IMR-90 (cell line): Measurements from ENCODE around the gene FBN3. TPM values are rescaled to one million over a fixed set of nuclear protein-coding genes. Genes with fewer than 3 reads are reported as not detected.
"Not testable (repeated sequence)": the region's sequence is repeated elsewhere in the genome, so short reads cannot be mapped to it uniquely, and the experiment has no call there.

ENCODE experiments used
- ATAC-seq: fragments of 200-7000 bp; cut with Tn5 transposase; 2 replicates; pipeline ENCODE4 v1.9.1; 2020; ENCODE audit warnings: low read depth, mild to moderate bottlenecking, moderate library complexity
- BruUV-seq: library from RNA; stranded (reverse); fragments of 400-500 nt; replicated peaks from 2 replicates; lab custom pipeline; 2021; lab: Mats Ljungman, UMichigan
- CTCF ChIA-PET: fragments of 300-600 bp; formaldehyde crosslinking; extraction: SDS; loops from one replicate; lab custom pipeline; 2021; ENCODE audit warnings: antibody characterized with exemption; lab: Yijun Ruan, JAX
- POLR2A ChIA-PET: fragments of 300-600 bp; sonication (Branson Sonifier 250); formaldehyde crosslinking; loops from one replicate; lab custom pipeline; 2022; ENCODE audit warnings: antibody characterized with exemption; ENCODE audit not compliant: unreplicated experiment; lab: Charles Lee
- DNase-seq: peaks from one replicate; pipeline ENCODE4 v3.0.0; 2013
- H2AFZ ChIP-seq: replicated peaks from 2 replicates; pipeline ENCODE3; 2013; ENCODE audit warnings: low read length, mild to moderate bottlenecking; ENCODE audit not compliant: poor library complexity
- H2AK5ac ChIP-seq: 2 replicates; pipeline ENCODE4 v1.6.1; 2013; ENCODE audit warnings: low read depth, low read length, inconsistent platforms
- H2AK9ac ChIP-seq: replicated peaks from 2 replicates; pipeline ENCODE3; 2013; ENCODE audit warnings: mild to moderate bottlenecking, low read depth, low read length, moderate library complexity; ENCODE audit not compliant: poor library complexity
- H2BK120ac ChIP-seq: 2 replicates; pipeline ENCODE4 v1.6.1; 2013; ENCODE audit warnings: low read depth, low read length, inconsistent platforms
- H2BK15ac ChIP-seq: 3 replicates; pipeline ENCODE4 v1.6.1; 2013; ENCODE audit warnings: low read depth, low read length, inconsistent platforms
- H2BK20ac ChIP-seq: 2 replicates; pipeline ENCODE4 v1.6.1; 2013; ENCODE audit warnings: low read depth, mild to moderate bottlenecking, inconsistent platforms, low read length, moderate library complexity
- H2BK5ac ChIP-seq: 2 replicates; pipeline ENCODE4 v1.6.1; 2013; ENCODE audit warnings: mild to moderate bottlenecking, low read depth, low read length, inconsistent platforms; ENCODE audit not compliant: poor library complexity, severe bottlenecking
- H3K14ac ChIP-seq: replicated peaks from 2 replicates; pipeline ENCODE4 v1.6.1; 2013; ENCODE audit warnings: low read depth, low read length, inconsistent platforms
- H3K18ac ChIP-seq: 2 replicates; pipeline ENCODE4 v1.6.1; 2013; ENCODE audit warnings: low read depth, low read length, control low read depth
- H3K23ac ChIP-seq: 2 replicates; pipeline ENCODE4 v1.6.1; 2013; ENCODE audit warnings: low read depth, low read length, inconsistent platforms
- H3K27ac ChIP-seq: 2 replicates; pipeline ENCODE4 v1.5.1; 2013; ENCODE audit warnings: mild to moderate bottlenecking, control low read depth, low read length; ENCODE audit not compliant: insufficient read depth
- H3K27me3 ChIP-seq: 2 replicates; pipeline ENCODE4 v1.6.1; 2013; ENCODE audit warnings: low read length; ENCODE audit not compliant: control insufficient read depth, insufficient read depth
- H3K36me3 ChIP-seq: 2 replicates; pipeline ENCODE4 v1.6.1; 2013; ENCODE audit warnings: low read length, mixed read lengths; ENCODE audit not compliant: control insufficient read depth, insufficient read depth
- H3K4ac ChIP-seq: 2 replicates; pipeline ENCODE4 v1.6.1; 2013; ENCODE audit warnings: low read depth, low read length, inconsistent platforms
- H3K4me1 ChIP-seq: 2 replicates; pipeline ENCODE4 v1.6.1; 2013; ENCODE audit warnings: low read length, mixed read lengths; ENCODE audit not compliant: control insufficient read depth, insufficient read depth
- H3K4me2 ChIP-seq: 2 replicates; pipeline ENCODE4 v1.6.1; 2013; ENCODE audit warnings: low read depth, mild to moderate bottlenecking, control low read depth, low read length, moderate library complexity
- H3K4me3 ChIP-seq: 2 replicates; pipeline ENCODE4 v1.5.1; 2013; ENCODE audit warnings: low read depth, mild to moderate bottlenecking, control low read depth, low read length, moderate library complexity; ENCODE audit not compliant: insufficient read depth
- H3K56ac ChIP-seq: 2 replicates; pipeline ENCODE4 v1.6.1; 2013; ENCODE audit warnings: low read length, inconsistent platforms; ENCODE audit not compliant: insufficient read depth; ENCODE audit errors: extremely low read depth
- H3K79me1 ChIP-seq, 2 experiments: 2 replicates each; pipeline ENCODE4 v1.6.1; 2013; ENCODE audit warnings: low read length in 2 of 2, inconsistent platforms in 1 of 2, low read depth in 1 of 2
- H3K9ac ChIP-seq: 2 replicates; pipeline ENCODE4 v1.6.1; 2013; ENCODE audit warnings: low read depth, low read length, control low read depth
- H3K9me1 ChIP-seq: 2 replicates; pipeline ENCODE4 v1.6.1; 2013; ENCODE audit warnings: low read length, inconsistent platforms; ENCODE audit not compliant: insufficient read depth
- H3K9me3 ChIP-seq: 2 replicates; pipeline ENCODE4 v1.6.1; 2013; ENCODE audit warnings: low read length; ENCODE audit not compliant: control insufficient read depth, insufficient read depth
- H4K20me1 ChIP-seq: 2 replicates; pipeline ENCODE4 v1.6.1; 2013; ENCODE audit warnings: low read length, inconsistent platforms; ENCODE audit not compliant: insufficient read depth
- H4K5ac ChIP-seq: 2 replicates; pipeline ENCODE4 v1.6.1; 2013; ENCODE audit warnings: mild to moderate bottlenecking, low read depth, low read length, control low read depth
- H4K8ac ChIP-seq, 2 experiments: 2 replicates each; pipeline ENCODE4 v1.6.1; 2013; ENCODE audit warnings: low read depth in 2 of 2, low read length in 2 of 2, control low read depth in 1 of 2, inconsistent platforms in 1 of 2
- H4K91ac ChIP-seq: 2 replicates; pipeline ENCODE4 v1.6.1; 2013; ENCODE audit warnings: low read depth, low read length, inconsistent platforms; ENCODE audit not compliant: insufficient read depth
- POLR2A ChIP-seq: IDR thresholded peaks from 2 replicates; pipeline ENCODE4 v1.6.1; 2012; ENCODE audit warnings: mild to moderate bottlenecking, low read depth, low read length
- WGBS, 2 experiments: methylation state at CpG; one replicate each; pipeline versions ENCODE4 v1.1.5 to v1.1.7; 2013; ENCODE audit warnings: missing lambda C conversion rate in 2 of 2; ENCODE audit not compliant: insufficient read length in 1 of 2; ENCODE audit errors: extremely low coverage in 2 of 2; 5-methylcytosine and 5-hydroxymethylcytosine counted together
- dilution Hi-C: fragments of 300-500 bp; cut with HindIII; formaldehyde crosslinking; loops from one replicate; pipeline ENCODE4 v1.14.3; 2018; ENCODE audit warnings: low sequenced_read_pairs; ENCODE audit not compliant: unreplicated experiment
- in situ Hi-C: fragments of 300-500 bp; cut with MboI; formaldehyde crosslinking; loops from 3 replicates; pipeline ENCODE4 v1.14.3; 2019; ENCODE audit warnings: low sequenced_read_pairs, inconsistent platforms, mixed read lengths
- intact Hi-C: fragments of 100-400 bp; cut with micrococcal nuclease; formaldehyde crosslinking; loops from 2 replicates; pipeline ENCODE4 v1.10.0; 2022
- polyA plus RNA-seq, 3 experiments: library from polyadenylated mRNA; depleted of rRNA; stranded (reverse); fragments of >200 nt; gene quantifications; 2 replicates each; pipeline ENCODE4 v1.2.3, GENCODE V29; 2012; ENCODE audit warnings: low replicate concordance in 1 of 3
- total RNA-seq: library from RNA; depleted of rRNA; stranded (reverse); fragments of >200 nt; gene quantifications from 2 replicates; pipeline ENCODE4 v1.2.3, GENCODE V29; 2012

The FBN3 gene
- total and polyA plus RNA-seq, 2 of the 4 experiments (the other 2 are of a cell fraction): not detected

GRCh38 chr19:8105471-8105870 lies 43.9 kb downstream of the FBN3 start:
- H3K9me3 ChIP-seq: 0 out of 2 replicates have a peak, but pooled peaks cover 3% of the 10 kb centered on the region
- no peak overlapping the region for H2AK5ac ChIP-seq
- POLR2A ChIA-PET: no interaction called here
- H3K4me1 ChIP-seq: no peaks in the 10 kb centered on the region
- intact Hi-C loops: no loop called here
- no peak overlapping the region for H3K4me3 ChIP-seq
- no peak overlapping the region for H2BK120ac ChIP-seq
- no peak overlapping the region for H4K91ac ChIP-seq
- ATAC-seq: no peak
- H3K9ac ChIP-seq: no peak overlapping the region
- in situ Hi-C loops: no loop called here
- H2BK20ac ChIP-seq: no peak overlapping the region
- no peak overlapping the region for H3K14ac ChIP-seq
- CTCF ChIA-PET: interaction anchor here (0.6 kb wide), 1 partner anchor 1586 kb away, joined by 3 read pairs; no protein-coding TSS in a partner anchor
- H4K8ac ChIP-seq: no peak overlapping the region
- BruUV-seq: no TSS peak
- H3K9me1 ChIP-seq: no peaks in the 10 kb centered on the region
- H3K4me2 ChIP-seq: no peak overlapping the region
- no peaks in the 10 kb centered on the region; the same call in 1 of the 2 replicates for H3K27me3 ChIP-seq
- no peak overlapping the region for H2BK15ac ChIP-seq
- no peak overlapping the region for H2AK9ac ChIP-seq
- H4K20me1 ChIP-seq: no peaks in the 10 kb centered on the region
- H3K36me3 ChIP-seq: no peaks in the 10 kb centered on the region
- H3K56ac ChIP-seq: no peak overlapping the region
- H2BK5ac ChIP-seq: no peak overlapping the region
- no peak overlapping the region for H3K18ac ChIP-seq
- H3K27ac ChIP-seq: no peak overlapping the region
- DNase-seq: no peak
- dilution Hi-C loops: no loop called here
- no peak overlapping the region for H3K23ac ChIP-seq
- H3K79me1 ChIP-seq: no peaks in the 10 kb centered on the region
- no CpG with 5 or more reads among the region's 2 CpGs for WGBS, 2 experiments
- no peak for TF ChIP-seq POLR2A
- no peak overlapping the region for H4K5ac ChIP-seq
- H3K4ac ChIP-seq: no peak overlapping the region
- no peak overlapping the region for H2AFZ ChIP-seq

GRCh38 chr19:8101910-8102309 lies 47.5 kb downstream of the FBN3 start:
- H3K4me2 ChIP-seq, dilution Hi-C loops, DNase-seq, H3K4me1 ChIP-seq, H3K18ac ChIP-seq, H3K4ac ChIP-seq, H2AK9ac ChIP-seq, BruUV-seq, H3K56ac ChIP-seq, CTCF ChIA-PET, H4K20me1 ChIP-seq, H3K9me3 ChIP-seq, intact Hi-C loops, ATAC-seq, H3K14ac ChIP-seq, H3K27ac ChIP-seq, H3K9ac ChIP-seq, H2BK120ac ChIP-seq, H3K27me3 ChIP-seq, H3K9me1 ChIP-seq, H2BK15ac ChIP-seq, H3K23ac ChIP-seq, H4K91ac ChIP-seq, H4K8ac ChIP-seq, H3K4me3 ChIP-seq, H2AK5ac ChIP-seq, POLR2A ChIA-PET, H3K36me3 ChIP-seq, H2AFZ ChIP-seq, H4K5ac ChIP-seq, H2BK20ac ChIP-seq, H3K79me1 ChIP-seq, in situ Hi-C loops, H2BK5ac ChIP-seq: not testable (repeated sequence)
- 81% methylated on average over 4 of the region's 12 CpGs; no CpG with 5 or more reads in 1 of the 2 experiments for WGBS, 2 experiments
